Body of pancreas (tissue), 4 donors: ENCODE results near the gene SPEF2.

ENCODE experiments used
- POLR2A ChIP-seq, 3 donors: fragments of 450-650 bp; IDR thresholded peaks; one replicate each; pipeline ENCODE4 v1.6.1; 2016; ENCODE audit warnings: antibody characterized with exemption in 3 of 3, mild to moderate bottlenecking in 2 of 3
- TF ChIP-seq, protein P1 (sequence below), 7 experiments: fragments of 450-650 bp in 4 of 7; fragments of 200-600 bp in 3 of 7; sonication (generic) in 3 of 7; IDR thresholded peaks; one replicate each; pipeline ENCODE4 v1.5.1; 2016 to 2019; ENCODE audit warnings: antibody characterized with exemption in 7 of 7

- TF ChIP-seq, protein P1, sequence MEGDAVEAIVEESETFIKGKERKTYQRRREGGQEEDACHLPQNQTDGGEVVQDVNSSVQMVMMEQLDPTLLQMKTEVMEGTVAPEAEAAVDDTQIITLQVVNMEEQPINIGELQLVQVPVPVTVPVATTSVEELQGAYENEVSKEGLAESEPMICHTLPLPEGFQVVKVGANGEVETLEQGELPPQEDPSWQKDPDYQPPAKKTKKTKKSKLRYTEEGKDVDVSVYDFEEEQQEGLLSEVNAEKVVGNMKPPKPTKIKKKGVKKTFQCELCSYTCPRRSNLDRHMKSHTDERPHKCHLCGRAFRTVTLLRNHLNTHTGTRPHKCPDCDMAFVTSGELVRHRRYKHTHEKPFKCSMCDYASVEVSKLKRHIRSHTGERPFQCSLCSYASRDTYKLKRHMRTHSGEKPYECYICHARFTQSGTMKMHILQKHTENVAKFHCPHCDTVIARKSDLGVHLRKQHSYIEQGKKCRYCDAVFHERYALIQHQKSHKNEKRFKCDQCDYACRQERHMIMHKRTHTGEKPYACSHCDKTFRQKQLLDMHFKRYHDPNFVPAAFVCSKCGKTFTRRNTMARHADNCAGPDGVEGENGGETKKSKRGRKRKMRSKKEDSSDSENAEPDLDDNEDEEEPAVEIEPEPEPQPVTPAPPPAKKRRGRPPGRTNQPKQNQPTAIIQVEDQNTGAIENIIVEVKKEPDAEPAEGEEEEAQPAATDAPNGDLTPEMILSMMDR (IDR thresholded peaks at IDR 0.05): no peak
- TF ChIP-seq POLR2A (IDR thresholded peaks at IDR 0.05): no peak
Observed at GRCh38 chr5:35671541-35672295, 54.1 kb downstream of the SPEF2 start.
